ENCODE measurements around the gene PLEKHM2.

GRCh38 chr1:15777909-15778707 is 94.0 kb downstream of the PLEKHM2 start:
- no peak for TF ChIP-seq CTCF (IDR thresholded peaks at IDR 0.05; ENCODE audit: poor library complexity)
- TF ChIP-seq EZH2 (IDR thresholded peaks at IDR 0.05; ENCODE audit: borderline replicate concordance): no peak
- TF ChIP-seq EZH2phosphoT487 (IDR thresholded peaks at IDR 0.05; ENCODE audit: low read depth, severe bottlenecking, unreplicated experiment): no peak

All from hepatocyte (in vitro differentiated cells).